ENCODE measurements around the gene MAPK8IP3.

Gene MAPK8IP3

GRCh38 chr16:1800701-1801100, 94.7 kb downstream of the MAPK8IP3 start:
- in situ Hi-C loops (cut with MboI; ENCODE audit: low sequenced_read_pairs): no loop called here

- in situ Hi-C loops (cut with MboI; ENCODE audit: low sequenced_read_pairs): no loop called here
Measured at GRCh38 chr16:1807626-1808025, 101.6 kb downstream of the MAPK8IP3 start.

GRCh38 chr16:1808691-1809090, 102.7 kb downstream of the MAPK8IP3 start:
- in situ Hi-C loops (cut with MboI; ENCODE audit: low sequenced_read_pairs): no loop called here

GRCh38 chr16:1809281-1809801, 103.3 kb downstream of the MAPK8IP3 start:
- in situ Hi-C loops (cut with MboI; ENCODE audit: low sequenced_read_pairs): no loop called here

- in situ Hi-C loops (cut with MboI; ENCODE audit: low sequenced_read_pairs): no loop called here
Measured at GRCh38 chr16:1810106-1810505, 104.1 kb downstream of the MAPK8IP3 start.

- in situ Hi-C loops (cut with MboI; ENCODE audit: low sequenced_read_pairs): no loop called here
Measured at GRCh38 chr16:1810536-1810935, 104.5 kb downstream of the MAPK8IP3 start.

- in situ Hi-C loops (cut with MboI; ENCODE audit: low sequenced_read_pairs): no loop called here
Measured at GRCh38 chr16:1812732-1813163, 106.8 kb downstream of the MAPK8IP3 start.

- in situ Hi-C loops (cut with MboI; ENCODE audit: low sequenced_read_pairs): no loop called here
Measured at GRCh38 chr16:1815461-1815860, 109.5 kb downstream of the MAPK8IP3 start.

GRCh38 chr16:1816396-1817275, 110.6 kb downstream of the MAPK8IP3 start:
- in situ Hi-C loops (cut with MboI; ENCODE audit: low sequenced_read_pairs): no loop called here

GRCh38 chr16:1817276-1817589, 111.2 kb downstream of the MAPK8IP3 start:
- in situ Hi-C loops (cut with MboI; ENCODE audit: low sequenced_read_pairs): no loop called here

GRCh38 chr16:1817716-1818115, 111.7 kb downstream of the MAPK8IP3 start:
- in situ Hi-C loops (cut with MboI; ENCODE audit: low sequenced_read_pairs): no loop called here

- in situ Hi-C loops (cut with MboI; ENCODE audit: low sequenced_read_pairs): no loop called here
Measured at GRCh38 chr16:1818204-1818872, 112.3 kb downstream of the MAPK8IP3 start.

- in situ Hi-C loops (cut with MboI; ENCODE audit: low sequenced_read_pairs): no loop called here
Measured at GRCh38 chr16:1818873-1819525, 113.0 kb downstream of the MAPK8IP3 start.

GRCh38 chr16:1819611-1820010, 113.6 kb downstream of the MAPK8IP3 start:
- in situ Hi-C loops (cut with MboI; ENCODE audit: low sequenced_read_pairs): no loop called here

All from hTERT RPE-1 (cell line).